Thoracic aorta (tissue), 2 donors: Measurements from ENCODE around the gene TRIM46. TPM values are rescaled to one million over a fixed set of nuclear protein-coding genes. Genes with fewer than 3 reads are reported as not detected.
A peak's percentile ranks its signal among the peaks of the same experiment; 100 is the strongest.
"Not testable (repeated sequence)": the region's sequence is repeated elsewhere in the genome, so short reads cannot be mapped to it uniquely, and the experiment has no call there.

Experiments
- ATAC-seq: fragments of 150-250 bp; one replicate; pipeline ENCODE4 v1.8.0; 2017; ENCODE audit warnings: low read depth; ENCODE audit not compliant: insufficient number of reproducible peaks, low FRiP score
- DNase-seq: peaks from one replicate; pipeline ENCODE4 v3.0.0-alpha.2; 2020; ENCODE audit warnings: low spot score
- H3K27ac ChIP-seq, 2 donors: fragments of 200-600 bp; sonication (generic); 1 replicate in 1 of 2; 2 replicates in 1 of 2; pipeline ENCODE4 v1.5.1; 2016; ENCODE audit warnings: mild to moderate bottlenecking in 2 of 2, moderate library complexity in 2 of 2
- H3K27me3 ChIP-seq: fragments of 200-600 bp; sonication (generic); replicated peaks from 2 replicates; pipeline ENCODE4 v1.6.0; 2016; ENCODE audit warnings: mild to moderate bottlenecking; ENCODE audit not compliant: insufficient read depth
- H3K36me3 ChIP-seq: fragments of 200-600 bp; sonication (generic); one replicate; pipeline ENCODE4 v1.5.1; 2016
- H3K4me1 ChIP-seq, 2 donors: fragments of 200-600 bp; sonication (generic); 1 replicate in 1 of 2; 2 replicates in 1 of 2; pipeline versions ENCODE4 v1.5.1 to v1.6.0; 2016; ENCODE audit warnings: low read depth in 2 of 2, mild to moderate bottlenecking in 1 of 2; ENCODE audit not compliant: control insufficient read depth in 1 of 2
- H3K4me3 ChIP-seq: fragments of 200-600 bp; sonication (generic); 2 replicates; pipeline ENCODE4 v1.5.1; 2016; ENCODE audit warnings: mild to moderate bottlenecking
- H3K9me3 ChIP-seq: fragments of 200-600 bp; sonication (generic); 2 replicates; pipeline ENCODE4 v1.5.1; 2016
- CTCF ChIP-seq: fragments of 200-600 bp; sonication (generic); IDR thresholded peaks from one replicate; pipeline ENCODE4 v1.5.1; 2019; ENCODE audit warnings: antibody characterized with exemption
- total RNA-seq, 2 donors: library from RNA; depleted of rRNA; stranded (reverse); fragments of >200 nt; gene quantifications; one replicate each; pipeline versions ENCODE4 v1.1.0 to v1.2.3, GENCODE V29; 2016

The TRIM46 gene
- total RNA-seq, 2 donors from 2014 or later: 2.7 to 5.8 TPM

DNA sequence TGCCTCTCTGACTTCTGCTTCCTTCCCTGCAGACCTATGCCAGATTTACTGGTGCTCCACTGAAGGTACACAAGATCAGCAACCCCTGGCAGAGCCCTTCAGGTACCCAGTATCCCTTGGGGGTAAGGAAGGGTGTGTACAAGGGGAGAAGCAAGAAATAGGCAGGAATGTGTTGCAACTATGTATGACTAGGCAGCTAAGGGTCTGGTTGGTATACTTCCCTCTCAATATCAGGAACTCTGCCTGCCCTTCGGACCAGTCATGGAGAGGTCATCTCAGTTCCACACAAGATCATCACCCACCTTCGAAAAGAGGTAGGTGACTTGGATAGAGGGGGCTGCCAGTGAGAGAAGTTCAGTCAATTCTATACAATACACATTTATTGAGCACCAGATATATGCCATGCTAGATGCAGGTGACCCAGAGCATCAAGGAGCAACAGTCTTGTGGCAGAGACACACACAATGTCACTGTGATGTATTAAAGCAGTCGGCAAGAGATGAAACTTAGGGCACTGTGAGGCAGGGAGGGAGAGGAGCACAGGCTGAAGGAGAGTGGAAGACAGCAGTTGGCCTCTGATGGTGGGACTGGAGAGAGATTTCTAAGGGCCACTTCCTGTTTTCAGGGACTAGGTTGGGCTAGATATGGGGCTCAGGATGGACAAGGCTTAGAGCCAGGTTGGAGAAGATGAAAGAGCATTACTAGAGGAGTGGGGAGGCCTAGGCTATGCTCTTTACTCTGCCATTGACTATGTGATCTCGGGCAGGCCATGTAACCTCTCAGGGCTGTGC lies 36.9 kb downstream of the TRIM46 start:
- Histone ChIP-seq H3K27ac (peak overlapping the region in 1 of 2 donors; percentile 63), H3K4me1 (peaks cover 18 to 36% of the 10 kb centered on the region in 2 donors), H3K36me3 (no peaks in the 10 kb centered on the region), H3K27me3 (no peaks in the 10 kb centered on the region), H3K9me3 (no peaks in the 10 kb centered on the region), H3K4me3 (no peak overlapping the region)
- no peak for ATAC-seq
- TF ChIP-seq CTCF: no peak
- no peak for DNase-seq

DNA sequence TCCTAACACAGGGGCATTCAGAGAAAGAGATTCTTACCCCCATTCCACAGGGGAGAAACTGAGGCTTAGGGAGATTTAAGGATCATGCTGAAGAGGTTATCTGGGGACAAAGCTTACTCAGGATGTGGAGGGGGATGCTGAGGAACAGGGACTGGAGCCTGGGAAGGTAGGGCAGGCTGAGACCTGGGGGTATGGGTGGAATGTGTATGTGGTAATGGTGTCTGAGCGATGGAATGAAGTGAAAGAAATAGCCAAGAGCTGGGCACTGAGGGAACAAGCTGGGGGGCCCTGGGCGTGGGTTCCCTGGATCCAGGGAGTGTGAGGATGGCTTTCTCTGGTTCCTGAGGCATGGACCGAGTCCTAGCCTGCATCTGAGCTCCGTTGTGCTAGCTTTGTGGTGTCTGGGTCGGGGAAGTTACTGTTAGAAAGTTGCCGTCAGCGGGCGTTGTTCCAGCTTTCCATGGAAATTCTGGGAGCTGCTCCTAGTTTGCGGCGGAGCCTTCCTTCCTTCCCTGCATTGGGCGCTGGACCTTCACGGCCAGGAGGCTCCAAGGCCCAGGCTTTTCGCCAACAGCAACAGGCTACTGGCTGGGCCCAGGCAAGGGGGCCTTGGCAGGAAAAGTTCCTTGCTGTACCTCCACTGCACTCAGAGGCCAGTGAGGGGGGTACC lies 37.9 kb downstream of the TRIM46 start:
- not testable (repeated sequence) for ATAC-seq, H3K4me3 ChIP-seq, H3K27me3 ChIP-seq, H3K9me3 ChIP-seq, DNase-seq, H3K36me3 ChIP-seq
- H3K4me1 ChIP-seq: peaks cover 15 to 29% of the 10 kb centered on the region in 2 donors
- peak overlapping the region in 1 of 2 donors; percentile 63 for H3K27ac ChIP-seq

DNA sequence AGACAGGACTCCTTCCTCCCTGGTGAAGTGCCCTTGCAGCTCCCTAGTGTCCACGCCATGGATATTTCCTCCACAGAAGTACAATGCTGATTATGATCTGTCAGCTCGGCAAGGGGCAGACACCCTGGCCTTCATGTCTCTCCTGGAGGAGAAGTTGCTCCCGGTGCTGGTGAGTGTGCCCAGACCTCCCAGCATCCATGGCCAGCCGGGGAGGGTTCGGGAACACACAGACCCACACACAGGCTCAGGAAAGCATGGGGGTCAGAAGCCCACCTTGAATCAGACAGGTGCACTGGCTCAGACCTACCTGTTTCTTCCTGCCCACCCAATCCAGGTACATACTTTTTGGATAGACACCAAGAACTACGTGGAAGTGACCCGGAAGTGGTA lies 38.4 kb downstream of the TRIM46 start:
- Histone ChIP-seq H3K27ac (peak overlapping the region in 1 of 2 donors; percentile 63), H3K4me1 (peaks cover 13 to 23% of the 10 kb centered on the region in 2 donors)
- ATAC-seq, H3K36me3 ChIP-seq, H3K27me3 ChIP-seq, H3K4me3 ChIP-seq, DNase-seq, H3K9me3 ChIP-seq: not testable (repeated sequence)

DNA sequence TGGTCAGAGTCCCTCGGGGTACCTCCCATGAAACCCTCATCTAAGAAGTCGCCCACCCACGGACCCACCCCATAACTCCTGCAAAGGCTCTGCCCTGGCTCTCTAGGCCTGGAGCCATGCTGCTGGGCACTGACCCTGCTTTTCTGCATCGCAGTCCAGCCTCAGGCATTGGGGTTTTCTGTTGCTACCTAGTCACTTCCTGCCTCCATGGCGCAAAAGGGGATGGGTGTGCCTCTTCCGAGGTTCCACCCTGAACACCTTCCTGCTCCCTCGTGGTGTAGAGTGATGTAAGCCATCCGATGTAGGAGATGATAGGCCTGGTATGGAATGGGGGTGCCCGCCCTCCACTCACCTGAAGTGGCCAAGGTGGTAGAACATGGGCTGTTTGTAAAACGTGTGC lies 41.1 kb downstream of the TRIM46 start:
- not testable (repeated sequence) for H3K9me3 ChIP-seq, H3K27ac ChIP-seq, ATAC-seq, H3K4me1 ChIP-seq, H3K27me3 ChIP-seq, H3K36me3 ChIP-seq, H3K4me3 ChIP-seq, DNase-seq

DNA sequence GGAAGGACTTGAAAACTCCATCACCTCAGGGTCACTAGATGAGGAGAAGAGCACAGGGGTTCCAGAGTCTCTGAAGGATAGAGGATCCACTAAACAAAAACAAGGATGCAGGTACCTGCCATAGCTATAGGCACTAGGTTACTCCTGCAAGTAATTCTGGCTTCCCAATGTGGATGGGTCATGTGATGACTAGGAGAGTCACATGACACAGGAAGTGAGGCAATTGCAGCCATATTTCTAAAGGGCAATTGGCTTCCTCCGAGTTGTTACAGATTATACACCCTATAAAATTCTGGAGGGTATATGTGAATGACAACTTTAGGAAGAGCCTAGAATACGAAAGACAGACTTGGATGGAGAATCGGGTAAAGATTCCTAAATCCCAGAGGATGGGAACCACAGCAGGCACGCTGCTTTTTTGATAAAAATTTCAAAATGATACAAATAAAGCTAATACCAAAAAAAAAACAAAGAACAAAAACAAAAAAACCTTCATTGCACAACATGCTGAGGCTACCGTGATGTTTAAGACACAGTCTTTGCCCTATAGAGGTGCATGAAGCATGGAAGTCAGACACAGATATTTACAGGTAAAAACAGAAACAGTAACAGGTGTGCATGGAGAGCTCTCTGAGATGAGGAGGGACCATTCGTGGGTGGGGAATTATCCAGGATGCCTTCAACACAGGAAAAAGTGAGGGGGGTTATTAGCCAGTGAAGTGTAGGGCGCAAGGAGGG lies 45.4 kb downstream of the TRIM46 start:
- DNase-seq: no peak
- ATAC-seq: peak; percentile 56
- H3K4me3 ChIP-seq: peak overlapping the region; percentile 0
- no peak overlapping the region for H3K27ac ChIP-seq
- H3K36me3 ChIP-seq: no peaks in the 10 kb centered on the region
- no peaks in the 10 kb centered on the region for H3K9me3 ChIP-seq
- TF ChIP-seq CTCF: no peak
- no peaks in the 10 kb centered on the region for H3K27me3 ChIP-seq
- peaks cover under 1 to 2% of the 10 kb centered on the region in 2 donors for H3K4me1 ChIP-seq

GRCh38 chr1:155219592-155220031 lies 46.0 kb downstream of the TRIM46 start:
- Histone ChIP-seq H3K36me3 (no peaks in the 10 kb centered on the region), H3K9me3 (no peaks in the 10 kb centered on the region), H3K4me1 (peaks cover 7 to 8% of the 10 kb centered on the region in 2 donors), H3K4me3 (no peak overlapping the region), H3K27ac (no peak overlapping the region), H3K27me3 (no peaks in the 10 kb centered on the region)
- no peak for TF ChIP-seq CTCF
- no peak for ATAC-seq
- DNase-seq: no peak

- not testable (repeated sequence) for H3K27me3 ChIP-seq, H3K9me3 ChIP-seq, H3K27ac ChIP-seq, ATAC-seq, DNase-seq, H3K36me3 ChIP-seq, H3K4me3 ChIP-seq
- H3K4me1 ChIP-seq: peaks cover 13 to 16% of the 10 kb centered on the region in 2 donors
These were observed 46.7 kb downstream of the TRIM46 start for GRCh38 chr1:155220211-155220965.
